BLaER1 (cell line): ENCODE measurements around the gene PRKG1.

Source experiments
- H3K27ac ChIP-seq: shearing (Covaris generic); formaldehyde crosslinking; 2 replicates; pipeline ENCODE4 v1.8.1; 2022
- H3K27me3 ChIP-seq: shearing (Covaris generic); formaldehyde crosslinking; 2 replicates; pipeline ENCODE4 v1.8.1; 2022
- H3K36me3 ChIP-seq: shearing (Covaris generic); formaldehyde crosslinking; 2 replicates; pipeline ENCODE4 v1.8.1; 2022
- H3K4me1 ChIP-seq: shearing (Covaris generic); formaldehyde crosslinking; 2 replicates; pipeline ENCODE4 v1.8.1; 2022
- H3K4me2 ChIP-seq: shearing (Covaris generic); formaldehyde crosslinking; 2 replicates; pipeline ENCODE4 v1.8.1; 2022
- H3K4me3 ChIP-seq: shearing (Covaris generic); formaldehyde crosslinking; 2 replicates; pipeline ENCODE4 v1.8.1; 2022
- H3K9ac ChIP-seq: shearing (Covaris generic); formaldehyde crosslinking; 2 replicates; pipeline ENCODE4 v1.8.1; 2022
- H3K9me3 ChIP-seq: shearing (Covaris generic); formaldehyde crosslinking; 2 replicates; pipeline ENCODE4 v1.8.1; 2022
- H4K20me1 ChIP-seq: shearing (Covaris generic); formaldehyde crosslinking; 2 replicates; pipeline ENCODE4 v1.8.1; 2022
- Cebpa-rat ChIP-seq: shearing (Covaris generic); IDR thresholded peaks from 2 replicates; pipeline ENCODE4 v1.8.1; 2022

Gene PRKG1

DNA sequence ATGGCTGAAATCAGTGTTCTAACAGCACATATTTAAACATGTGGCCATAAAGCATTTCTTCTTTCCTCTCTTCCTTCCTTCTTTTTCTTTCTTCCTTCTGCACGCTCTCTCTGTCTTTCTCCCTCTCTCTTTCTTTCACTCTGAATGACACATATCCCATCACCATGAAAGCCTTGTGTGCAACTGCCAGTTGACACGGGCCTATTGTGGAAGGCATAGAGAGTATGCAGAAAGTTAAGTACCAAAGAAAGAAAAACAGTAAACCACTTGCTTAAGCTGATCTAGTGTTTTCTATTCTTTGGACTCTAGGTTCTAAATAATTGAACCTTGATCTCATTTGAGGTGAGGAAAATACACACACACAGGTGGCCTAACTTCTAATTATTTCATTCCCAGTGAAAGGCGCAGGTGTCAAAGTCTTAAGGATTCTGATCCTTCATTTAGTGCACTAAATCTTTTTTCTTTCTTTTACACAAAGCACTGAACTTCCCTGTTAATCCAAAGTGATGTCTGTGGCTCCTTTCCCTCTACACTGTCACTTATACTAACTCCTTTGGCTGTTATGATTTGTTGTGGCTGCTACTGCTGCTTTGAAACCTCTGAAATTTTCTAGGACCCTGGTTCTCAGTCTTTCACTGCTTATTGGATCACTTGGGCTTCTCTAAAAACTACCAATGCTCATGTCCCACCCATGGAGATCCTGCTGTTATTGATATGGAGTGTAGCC lies 1257.5 kb downstream of the PRKG1 start:
- no peak overlapping the region for H3K27ac ChIP-seq
- H4K20me1 ChIP-seq = no peaks in the 10 kb centered on the region
- TF ChIP-seq Cebpa-rat = no peak
- H3K9me3 ChIP-seq = no peaks in the 10 kb centered on the region
- H3K4me1 ChIP-seq = no peaks in the 10 kb centered on the region
- no peak overlapping the region for H3K9ac ChIP-seq
- H3K4me3 ChIP-seq = no peak overlapping the region
- no peaks in the 10 kb centered on the region for H3K27me3 ChIP-seq
- no peaks in the 10 kb centered on the region for H3K36me3 ChIP-seq
- H3K4me2 ChIP-seq = no peak overlapping the region

GRCh38 chr10:52332815-52333214 lies 1258.5 kb downstream of the PRKG1 start:
- H3K4me1 ChIP-seq = no peaks in the 10 kb centered on the region
- H3K4me3 ChIP-seq = no peak overlapping the region
- no peak for TF ChIP-seq Cebpa-rat
- no peaks in the 10 kb centered on the region for H3K27me3 ChIP-seq
- H3K9me3 ChIP-seq = no peaks in the 10 kb centered on the region
- no peaks in the 10 kb centered on the region for H4K20me1 ChIP-seq
- H3K27ac ChIP-seq = no peak overlapping the region
- H3K4me2 ChIP-seq = no peak overlapping the region
- no peaks in the 10 kb centered on the region for H3K36me3 ChIP-seq
- no peak overlapping the region for H3K9ac ChIP-seq

DNA sequence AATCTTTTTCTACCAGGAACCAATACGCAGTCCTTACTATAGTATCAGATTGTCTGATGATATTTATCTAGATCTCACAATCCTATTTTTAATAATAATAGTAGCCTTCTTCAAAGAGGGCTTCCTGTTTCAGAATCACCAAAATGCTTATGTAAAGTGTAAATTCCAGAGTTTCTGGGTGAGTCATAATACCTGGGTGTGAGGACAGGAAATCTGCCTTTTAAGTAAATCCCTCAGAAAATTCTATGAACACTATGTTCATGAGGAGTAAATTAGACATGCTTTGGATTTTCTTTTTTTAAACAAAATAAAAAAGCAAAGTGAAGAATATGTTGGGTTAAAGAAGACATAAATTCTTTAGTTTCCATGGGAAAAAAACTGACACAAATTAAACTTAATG lies 1260.3 kb downstream of the PRKG1 start:
- H3K4me1 ChIP-seq = no peaks in the 10 kb centered on the region

DNA sequence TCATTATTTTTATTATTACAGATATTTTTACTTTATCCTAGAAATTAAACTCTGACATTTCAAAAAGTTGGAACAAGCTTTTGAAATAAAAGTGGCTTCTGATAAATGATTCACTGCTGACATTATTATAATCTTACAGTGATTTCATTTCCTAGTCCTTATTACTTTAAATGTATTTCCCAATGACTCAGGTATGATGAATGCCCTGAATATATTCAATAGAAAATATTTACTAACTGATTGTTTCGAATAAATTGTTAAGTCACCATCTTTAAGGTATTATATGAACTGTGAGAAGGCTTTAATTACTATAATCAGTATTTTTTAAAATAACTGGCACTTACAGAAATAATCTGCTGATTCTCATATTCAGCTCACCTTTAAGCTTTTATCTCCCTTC lies 1261.4 kb downstream of the PRKG1 start:
- Histone ChIP-seq H3K27ac (no peak overlapping the region), H4K20me1 (no peaks in the 10 kb centered on the region), H3K4me2 (no peak overlapping the region)

More for the DNA sequence above, 1260.3 kb downstream of the PRKG1 start:
- Histone ChIP-seq H3K27ac (no peak overlapping the region), H3K9me3 (no peaks in the 10 kb centered on the region), H3K4me2 (no peak overlapping the region), H3K9ac (no peak overlapping the region), H3K36me3 (no peaks in the 10 kb centered on the region), H3K27me3 (no peaks in the 10 kb centered on the region), H4K20me1 (no peaks in the 10 kb centered on the region), H3K4me3 (no peak overlapping the region)
- no peak for TF ChIP-seq Cebpa-rat

GRCh38 chr10:52337225-52337624 lies 1262.9 kb downstream of the PRKG1 start:
- H4K20me1 ChIP-seq = no peaks in the 10 kb centered on the region
- H3K36me3 ChIP-seq = no peaks in the 10 kb centered on the region
- H3K4me3 ChIP-seq = no peak overlapping the region
- no peak overlapping the region for H3K27ac ChIP-seq
- H3K27me3 ChIP-seq = no peaks in the 10 kb centered on the region
- H3K4me1 ChIP-seq = no peaks in the 10 kb centered on the region
- no peaks in the 10 kb centered on the region for H3K9me3 ChIP-seq
- TF ChIP-seq Cebpa-rat = no peak
- H3K9ac ChIP-seq = no peak overlapping the region
- H3K4me2 ChIP-seq = no peak overlapping the region

More for the DNA sequence above, 1261.4 kb downstream of the PRKG1 start:
- no peaks in the 10 kb centered on the region for H3K27me3 ChIP-seq
- H3K36me3 ChIP-seq = no peaks in the 10 kb centered on the region
- no peaks in the 10 kb centered on the region for H3K4me1 ChIP-seq
- no peaks in the 10 kb centered on the region for H3K9me3 ChIP-seq
- no peak overlapping the region for H3K4me3 ChIP-seq
- no peak overlapping the region for H3K9ac ChIP-seq
- TF ChIP-seq Cebpa-rat = no peak

DNA sequence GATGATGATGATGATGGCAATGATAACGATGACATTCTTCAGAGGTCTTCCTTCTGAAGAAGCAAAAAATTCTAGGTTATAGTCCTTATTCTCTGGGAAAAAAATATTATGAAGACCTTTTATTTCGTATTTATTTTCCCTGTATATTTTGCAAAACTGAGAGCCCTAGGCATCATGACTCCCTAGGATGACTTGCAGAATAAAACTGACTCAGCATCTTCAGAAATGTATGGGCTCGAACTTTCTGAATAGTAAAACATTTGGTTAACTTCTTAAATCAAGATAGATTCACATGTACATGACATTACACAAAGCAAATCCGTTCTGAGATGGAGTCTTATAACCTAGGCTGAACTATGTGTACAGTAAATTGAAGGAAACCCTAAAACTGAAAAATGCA lies 1269.2 kb downstream of the PRKG1 start:
- H3K4me3 ChIP-seq = no peak overlapping the region
- H4K20me1 ChIP-seq = no peaks in the 10 kb centered on the region
- H3K9me3 ChIP-seq = peaks cover 22% of the 10 kb centered on the region
- no peak overlapping the region for H3K4me2 ChIP-seq
- H3K9ac ChIP-seq = no peak overlapping the region
- no peak overlapping the region for H3K27ac ChIP-seq
- H3K4me1 ChIP-seq = no peaks in the 10 kb centered on the region
- no peak for TF ChIP-seq Cebpa-rat
- H3K36me3 ChIP-seq = no peaks in the 10 kb centered on the region
- no peaks in the 10 kb centered on the region for H3K27me3 ChIP-seq

DNA sequence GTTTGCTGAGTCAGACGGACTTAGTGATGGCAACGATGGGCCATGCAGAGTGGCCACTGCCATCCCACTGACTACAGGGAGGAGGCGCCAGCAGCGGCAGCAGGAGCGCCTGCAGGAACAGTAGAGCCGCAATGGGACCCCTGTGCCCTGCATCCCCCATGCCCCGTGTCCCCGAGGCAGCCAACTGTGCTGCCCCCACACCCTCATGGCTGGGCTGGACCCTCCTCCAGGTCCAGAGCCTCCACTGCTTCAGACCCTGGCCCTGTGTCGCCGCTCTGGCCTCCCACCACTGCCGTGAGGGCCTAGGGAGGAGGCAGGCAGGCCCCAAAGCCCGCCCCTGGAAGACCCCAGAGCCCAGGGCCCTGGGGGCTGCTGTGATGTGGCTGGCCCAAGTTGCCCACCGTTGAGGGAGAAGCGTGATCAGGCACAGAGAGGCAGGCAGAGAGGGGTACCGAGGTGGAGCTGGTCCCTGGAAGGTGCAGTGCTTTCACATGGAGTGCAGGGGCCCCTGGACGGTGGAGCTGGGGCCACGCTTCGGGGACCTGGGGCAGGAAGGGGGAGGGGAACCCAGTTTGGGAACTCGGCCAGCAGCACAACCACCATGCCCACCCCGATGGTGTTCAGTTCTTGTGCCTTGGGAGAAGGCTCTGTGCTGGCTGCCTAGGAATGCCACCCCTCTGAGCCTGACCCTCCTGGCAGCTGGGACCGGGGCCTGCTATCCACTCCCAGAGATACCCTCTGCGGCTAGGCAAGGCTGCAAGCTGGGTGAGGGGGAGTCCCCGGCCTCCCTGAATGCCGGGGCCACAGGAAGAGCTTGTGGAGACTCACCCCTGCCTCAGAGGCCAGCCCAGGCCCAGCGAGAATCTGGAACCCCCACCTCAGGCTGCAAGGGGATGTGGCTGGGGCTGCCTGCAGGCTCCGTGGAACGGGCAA lies 1272.4 kb downstream of the PRKG1 start:
- TF ChIP-seq Cebpa-rat = no peak
- H3K9me3 ChIP-seq = peaks cover 22% of the 10 kb centered on the region
- H3K9ac ChIP-seq = no peak overlapping the region
- H3K27me3 ChIP-seq = no peaks in the 10 kb centered on the region
- no peak overlapping the region for H3K27ac ChIP-seq
- no peaks in the 10 kb centered on the region for H3K4me1 ChIP-seq
- H4K20me1 ChIP-seq = no peaks in the 10 kb centered on the region
- H3K36me3 ChIP-seq = no peaks in the 10 kb centered on the region
- H3K4me2 ChIP-seq = no peak overlapping the region
- H3K4me3 ChIP-seq = no peak overlapping the region

DNA sequence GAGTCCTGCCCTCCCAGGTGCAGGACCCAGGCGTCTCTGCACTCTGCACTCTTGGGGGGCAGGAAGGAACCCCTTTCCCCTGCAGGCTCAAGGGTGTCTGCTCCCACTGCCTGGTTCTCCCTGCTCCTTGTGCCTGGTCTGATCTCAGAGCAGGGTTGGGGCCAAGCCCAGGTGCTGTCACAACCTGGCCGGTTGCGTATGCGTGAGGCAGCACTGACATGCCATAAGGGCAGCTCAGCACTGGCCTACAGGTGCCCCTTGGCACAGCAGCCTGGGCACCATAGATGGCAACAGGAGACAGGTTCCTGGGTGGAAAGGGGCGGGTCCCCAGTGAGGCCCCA lies 1273.0 kb downstream of the PRKG1 start:
- H3K4me2 ChIP-seq = no peak overlapping the region
- no peak for TF ChIP-seq Cebpa-rat
- H4K20me1 ChIP-seq = no peaks in the 10 kb centered on the region
- H3K4me1 ChIP-seq = no peaks in the 10 kb centered on the region
- no peaks in the 10 kb centered on the region for H3K36me3 ChIP-seq
- H3K4me3 ChIP-seq = no peak overlapping the region
- H3K9me3 ChIP-seq = peaks cover 22% of the 10 kb centered on the region
- no peaks in the 10 kb centered on the region for H3K27me3 ChIP-seq
- H3K9ac ChIP-seq = no peak overlapping the region
- H3K27ac ChIP-seq = no peak overlapping the region
